Inferior parietal cortex (tissue), 1 donor: ENCODE results near the gene RASGRF1.
"Not testable (repeated sequence)": the region's sequence is repeated elsewhere in the genome, so short reads cannot be mapped to it uniquely, and the experiment has no call there.

ENCODE experiments used
- DNase-seq: peaks from one replicate; pipeline ENCODE4 v3.0.0-alpha.2; 2016; ENCODE audit errors: extremely low spot score

RASGRF1 gene

DNA sequence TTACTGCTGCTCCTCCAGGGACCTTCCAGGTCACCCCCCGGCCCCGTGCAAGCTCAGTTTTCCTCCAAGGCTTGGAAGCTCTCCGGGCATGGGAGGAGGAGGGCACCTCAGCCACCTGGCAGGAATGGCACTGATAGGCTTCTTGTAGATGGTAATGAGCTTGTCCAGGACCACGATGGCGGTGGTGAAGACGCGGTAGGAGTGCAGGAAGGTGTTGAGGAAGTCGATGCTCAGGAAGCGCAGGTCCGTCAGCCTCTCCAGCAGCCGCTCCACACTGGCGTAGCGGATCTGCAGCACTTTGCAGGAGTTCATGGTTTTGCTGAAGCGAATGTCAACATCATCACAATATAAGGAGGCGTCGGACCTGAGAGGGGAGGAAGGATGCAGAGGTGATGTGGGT is 84.5 kb downstream of the RASGRF1 start:
- no peak for DNase-seq

GRCh38 chr15:79004336-79004735 is 86.2 kb downstream of the RASGRF1 start:
- DNase-seq = no peak

GRCh38 chr15:79003896-79004295 is 86.7 kb downstream of the RASGRF1 start:
- DNase-seq = no peak

GRCh38 chr15:79003301-79003700 is 87.3 kb downstream of the RASGRF1 start:
- no peak for DNase-seq

DNA sequence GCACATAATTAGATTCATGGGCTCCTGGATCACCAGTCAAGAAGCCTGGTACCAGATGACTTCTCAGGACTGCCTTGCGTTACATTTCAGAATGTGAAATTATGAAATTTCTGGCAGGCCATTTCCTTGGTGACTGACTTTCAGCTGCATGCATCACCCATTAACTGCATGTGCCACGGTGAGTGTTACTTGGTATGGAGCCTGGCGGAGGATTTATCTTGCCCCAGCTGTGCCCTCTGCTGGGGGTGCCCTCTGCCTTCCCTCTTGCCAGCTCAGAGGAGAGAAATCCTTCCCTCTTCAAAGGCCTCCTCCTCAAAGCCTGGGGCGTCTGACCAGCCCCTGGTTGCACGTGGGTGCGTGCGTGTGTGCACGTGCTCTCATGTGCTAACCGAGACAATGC is 88.0 kb downstream of the RASGRF1 start:
- DNase-seq = no peak

- no peak for DNase-seq
These were observed 90.9 kb downstream of the RASGRF1 start for GRCh38 chr15:78999636-79000035.

DNA sequence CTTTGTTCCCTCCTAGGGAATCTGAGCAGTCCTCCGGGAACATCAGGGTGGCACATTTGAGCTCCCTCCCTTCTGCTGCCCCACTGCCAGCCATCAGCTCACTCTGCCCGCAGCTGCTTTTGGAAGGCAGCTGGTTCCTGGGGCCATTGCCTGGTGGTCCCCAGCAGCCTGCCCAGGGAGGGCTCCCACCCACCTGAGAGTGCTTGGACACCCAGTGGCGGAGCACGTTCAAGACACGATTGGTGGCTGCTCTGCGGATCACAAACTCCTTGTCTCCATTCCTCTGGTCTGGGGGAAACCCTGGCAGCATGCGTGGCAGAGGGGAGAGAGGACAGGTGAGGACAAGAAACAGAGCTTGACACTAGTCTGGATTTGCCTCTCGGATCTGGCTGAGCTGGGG is 92.1 kb downstream of the RASGRF1 start:
- DNase-seq = no peak

DNA sequence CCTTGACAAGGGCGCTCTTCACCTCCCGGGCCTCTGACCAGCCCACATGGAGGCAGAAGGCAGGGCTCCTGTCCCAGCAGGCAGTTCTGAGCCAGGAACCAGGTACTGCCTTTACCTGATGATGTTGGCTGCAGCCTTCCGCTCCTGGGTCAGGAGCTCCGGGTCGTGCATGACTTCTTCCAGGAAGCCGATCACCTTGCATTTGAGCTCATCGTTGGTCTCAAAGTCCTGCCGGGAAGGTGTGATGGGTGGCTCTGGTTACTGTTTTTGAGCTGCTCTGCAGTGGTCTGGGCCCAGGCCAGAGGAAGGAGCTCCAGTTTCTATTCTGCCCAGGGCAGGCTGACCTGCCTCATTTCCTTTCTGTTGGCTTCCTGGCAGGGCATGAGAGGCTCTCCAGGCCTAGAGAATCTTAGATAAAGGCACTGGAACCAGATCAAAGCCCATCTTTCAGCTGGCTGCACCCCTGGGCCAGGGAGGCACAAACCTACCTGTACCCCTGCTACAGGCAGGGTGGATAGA is 92.5 kb downstream of the RASGRF1 start:
- no peak for DNase-seq

GRCh38 chr15:78996894-78997275 is 93.7 kb downstream of the RASGRF1 start:
- no peak for DNase-seq

DNA sequence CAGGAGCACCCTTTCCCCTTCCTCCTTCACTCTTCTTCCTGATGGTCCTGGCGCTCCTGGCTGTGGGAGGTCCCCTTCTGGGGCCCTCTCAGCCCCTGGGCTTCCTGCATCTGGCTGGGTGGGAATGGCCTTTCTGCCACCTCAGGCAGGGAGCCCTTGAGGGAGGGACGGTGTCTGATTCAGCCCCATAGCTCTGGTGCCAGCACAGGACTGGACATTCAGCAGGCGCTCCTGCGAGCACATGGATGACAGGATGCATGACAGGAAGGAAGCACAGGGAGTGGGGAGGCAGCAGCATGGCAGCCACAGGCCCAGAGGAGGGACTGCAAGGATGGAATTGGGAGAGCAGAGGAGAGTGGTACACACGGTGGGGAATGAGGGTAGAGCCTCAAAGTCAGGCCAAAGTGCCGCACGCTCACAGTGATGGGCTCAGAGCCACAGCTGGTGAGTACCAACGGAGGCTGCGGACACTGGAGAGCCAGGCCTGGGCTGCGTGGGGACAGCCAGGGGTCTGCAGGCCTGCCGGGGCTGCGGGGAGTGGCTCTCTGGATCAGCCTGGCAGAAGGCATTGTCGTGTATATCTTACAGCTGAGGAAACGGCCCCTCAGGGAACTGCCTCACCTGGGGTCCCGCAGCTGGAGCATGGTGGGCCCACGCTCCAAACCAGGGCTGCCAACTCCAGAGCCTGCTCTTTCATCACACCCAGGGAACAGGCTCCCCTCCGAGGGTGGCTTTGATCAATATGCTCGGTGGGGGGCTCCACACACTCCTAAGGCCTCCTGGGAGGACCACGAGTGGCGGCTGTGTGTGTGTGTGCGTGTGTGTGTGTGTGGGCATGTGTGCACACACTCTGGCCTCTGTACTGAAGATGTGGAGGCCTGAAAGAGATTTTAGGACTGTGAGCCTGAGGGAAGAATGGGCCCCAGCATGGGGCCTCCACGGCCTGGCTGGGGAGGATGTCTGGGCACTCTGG is 94.4 kb downstream of the RASGRF1 start:
- DNase-seq = no peak

DNA sequence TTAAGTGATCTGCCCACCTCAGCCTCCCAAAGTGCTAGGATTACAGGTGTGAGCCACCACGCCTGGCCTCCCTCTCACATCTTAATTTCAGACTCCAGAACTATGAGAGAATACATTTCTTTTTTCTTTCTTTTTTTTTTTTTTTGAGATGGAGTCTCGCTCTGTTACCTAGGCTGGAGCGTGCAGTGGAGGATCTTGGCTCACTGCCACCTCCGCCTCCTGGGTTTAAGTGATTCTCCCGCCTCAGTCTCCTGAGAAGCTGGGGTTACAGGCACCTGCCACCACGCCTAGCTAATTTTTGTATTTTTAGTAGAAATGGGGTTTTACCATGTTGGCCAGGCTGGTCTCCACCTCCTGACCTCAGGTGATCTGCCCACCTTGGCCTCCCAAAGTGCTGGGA is 95.4 kb downstream of the RASGRF1 start:
- DNase-seq = not testable (repeated sequence)

- DNase-seq = no peak
These were observed 96.5 kb downstream of the RASGRF1 start for GRCh38 chr15:78993931-78994530.

- no peak for DNase-seq
These were observed 97.2 kb downstream of the RASGRF1 start for GRCh38 chr15:78993257-78993930.

- DNase-seq = no peak
These were observed 97.9 kb downstream of the RASGRF1 start for GRCh38 chr15:78992416-78993256.

DNA sequence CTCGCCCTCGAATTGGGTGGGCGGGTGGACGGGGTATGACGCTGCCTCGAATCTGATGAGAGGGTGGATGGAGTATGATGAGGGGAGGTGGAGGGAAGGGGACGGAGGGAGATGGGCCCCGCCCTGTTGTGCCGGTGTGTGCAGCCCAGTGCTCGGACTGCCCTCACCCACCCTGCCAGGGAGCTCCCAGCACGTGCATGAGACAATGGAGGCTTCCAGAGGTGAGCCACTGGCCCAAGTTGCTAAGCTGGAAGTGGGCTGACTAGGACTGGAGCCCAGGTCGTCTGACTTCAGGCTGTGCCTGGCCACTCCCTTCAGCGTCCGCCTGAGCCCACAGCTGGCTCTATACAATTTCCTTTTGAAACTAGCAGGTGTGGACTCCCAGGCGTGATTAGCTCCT is 98.7 kb downstream of the RASGRF1 start:
- no peak for DNase-seq

- no peak for DNase-seq
These were observed 99.1 kb downstream of the RASGRF1 start for GRCh38 chr15:78991476-78991875.

- DNase-seq = no peak
These were observed 100.3 kb downstream of the RASGRF1 start for GRCh38 chr15:78990278-78990677.

GRCh38 chr15:78989701-78990240 is 100.8 kb downstream of the RASGRF1 start:
- no peak for DNase-seq

DNA sequence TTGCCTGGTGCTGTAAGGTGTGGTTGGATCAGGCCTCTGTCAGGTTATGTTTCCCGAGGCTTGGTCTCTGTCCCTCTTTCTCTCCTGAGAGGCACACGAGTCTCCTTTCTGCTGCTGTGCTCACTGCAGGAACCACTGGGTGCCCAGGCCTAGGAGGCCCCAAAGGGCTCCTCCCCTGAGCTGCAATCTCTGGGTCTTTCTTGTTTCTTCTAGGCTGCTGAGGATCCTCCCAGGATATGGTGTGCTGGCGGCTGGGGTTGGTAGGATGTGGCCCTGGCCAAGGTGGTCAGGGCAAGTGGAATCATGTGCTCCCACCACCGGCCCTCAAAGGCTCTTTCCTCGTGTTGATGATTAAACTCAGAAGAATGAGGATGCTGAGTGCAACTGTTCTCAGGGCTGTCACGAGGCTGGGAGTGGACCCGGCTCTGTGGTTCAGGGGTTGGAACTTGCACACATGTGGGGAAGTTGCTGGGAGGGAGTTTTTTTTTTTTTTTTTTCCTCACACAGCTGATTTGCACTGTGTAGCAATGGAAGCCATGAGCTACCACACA is 102.1 kb downstream of the RASGRF1 start:
- no peak for DNase-seq

- DNase-seq = no peak
These were observed 102.8 kb downstream of the RASGRF1 start for GRCh38 chr15:78987556-78988360.
